ENCODE results near the gene FGF14. TPM values are rescaled to one million over a fixed set of nuclear protein-coding genes. Genes with fewer than 3 reads are reported as not detected.

Gene FGF14
- total RNA-seq, 2 experiments from 2014 or later: not detected

- no peak for DNase-seq
- Mint-ChIP-seq H3K36me3 (no peaks in the 10 kb centered on the region), H3K27me3 (peaks cover 21% of the 10 kb centered on the region), H3K4me1 (no peaks in the 10 kb centered on the region), H3K27ac (no peak overlapping the region), H3K9me3 (no peaks in the 10 kb centered on the region), H3K4me3 (no peak overlapping the region)
Measured at GRCh38 chr13:101763191-101763590, 638.7 kb downstream of the FGF14 start.

- Mint-ChIP-seq H3K4me1 (no peaks in the 10 kb centered on the region), H3K27me3 (peaks cover 16% of the 10 kb centered on the region), H3K36me3 (no peaks in the 10 kb centered on the region), H3K4me3 (no peak overlapping the region), H3K27ac (no peak overlapping the region), H3K9me3 (no peaks in the 10 kb centered on the region)
- DNase-seq: no peak
Measured at GRCh38 chr13:101757446-101758039, 644.3 kb downstream of the FGF14 start.

- Mint-ChIP-seq H3K27ac (no peak overlapping the region), H3K27me3 (peaks cover 12% of the 10 kb centered on the region)
Measured at GRCh38 chr13:101755228-101755887, 646.5 kb downstream of the FGF14 start.

DNA sequence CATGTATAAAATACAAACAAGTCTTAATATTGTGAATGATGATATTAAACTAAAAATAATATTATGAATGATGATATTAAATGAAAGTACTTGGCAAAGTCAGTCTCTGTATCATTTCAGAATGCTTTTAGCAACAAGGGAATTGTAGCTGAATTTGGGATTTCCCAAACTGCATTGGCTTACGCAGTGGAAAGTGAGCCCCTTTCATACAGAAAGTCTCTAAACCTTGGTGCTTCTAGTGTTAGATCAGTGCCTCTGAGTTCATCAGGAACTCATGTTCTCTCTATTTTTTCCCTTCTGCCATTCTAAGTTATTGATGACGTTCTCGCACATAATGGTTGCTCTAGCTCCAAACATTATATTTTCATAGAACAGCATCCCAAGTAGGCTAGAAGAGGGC is 649.4 kb downstream of the FGF14 start:
- H3K4me1 Mint-ChIP-seq: no peaks in the 10 kb centered on the region

More at GRCh38 chr13:101755228-101755887, 646.5 kb downstream of the FGF14 start:
- Mint-ChIP-seq H3K9me3 (no peaks in the 10 kb centered on the region), H3K4me1 (no peaks in the 10 kb centered on the region), H3K4me3 (no peak overlapping the region), H3K36me3 (no peaks in the 10 kb centered on the region)
- DNase-seq: no peak

GRCh38 chr13:101751488-101751887 is 650.4 kb downstream of the FGF14 start:
- DNase-seq: no peak
- Mint-ChIP-seq H3K27ac (no peak overlapping the region), H3K4me3 (no peak overlapping the region), H3K9me3 (no peaks in the 10 kb centered on the region), H3K27me3 (peaks cover 17% of the 10 kb centered on the region), H3K36me3 (no peaks in the 10 kb centered on the region), H3K4me1 (no peaks in the 10 kb centered on the region)

More for the DNA sequence above, 649.4 kb downstream of the FGF14 start:
- Mint-ChIP-seq H3K9me3 (no peaks in the 10 kb centered on the region), H3K27me3 (peaks cover 9% of the 10 kb centered on the region), H3K36me3 (no peaks in the 10 kb centered on the region), H3K4me3 (no peak overlapping the region), H3K27ac (no peak overlapping the region)
- DNase-seq: no peak

DNA sequence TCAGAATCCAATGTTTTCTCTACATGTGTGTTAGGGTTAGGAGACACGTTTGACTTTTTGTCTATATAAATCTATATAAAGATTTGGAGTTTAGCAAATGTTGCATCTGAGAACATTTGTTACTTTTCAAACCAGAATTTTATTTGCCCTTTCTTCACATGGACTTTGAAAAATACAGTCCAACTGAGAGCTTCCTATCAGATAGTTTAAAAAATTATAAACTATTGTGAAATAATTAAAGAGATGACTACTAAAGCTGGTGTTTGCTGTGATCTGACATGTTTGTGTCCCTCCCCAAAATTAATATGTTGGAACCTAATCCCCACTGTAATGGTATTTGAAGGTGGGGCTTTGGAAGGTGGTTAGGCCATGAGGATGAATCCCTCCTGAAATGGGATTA is 652.3 kb downstream of the FGF14 start:
- H3K9me3 Mint-ChIP-seq: no peaks in the 10 kb centered on the region
- peaks cover 17% of the 10 kb centered on the region for H3K27me3 Mint-ChIP-seq
- H3K4me1 Mint-ChIP-seq: no peaks in the 10 kb centered on the region
- no peak overlapping the region for H3K4me3 Mint-ChIP-seq
- no peak for DNase-seq
- H3K27ac Mint-ChIP-seq: no peak overlapping the region
- no peaks in the 10 kb centered on the region for H3K36me3 Mint-ChIP-seq

DNA sequence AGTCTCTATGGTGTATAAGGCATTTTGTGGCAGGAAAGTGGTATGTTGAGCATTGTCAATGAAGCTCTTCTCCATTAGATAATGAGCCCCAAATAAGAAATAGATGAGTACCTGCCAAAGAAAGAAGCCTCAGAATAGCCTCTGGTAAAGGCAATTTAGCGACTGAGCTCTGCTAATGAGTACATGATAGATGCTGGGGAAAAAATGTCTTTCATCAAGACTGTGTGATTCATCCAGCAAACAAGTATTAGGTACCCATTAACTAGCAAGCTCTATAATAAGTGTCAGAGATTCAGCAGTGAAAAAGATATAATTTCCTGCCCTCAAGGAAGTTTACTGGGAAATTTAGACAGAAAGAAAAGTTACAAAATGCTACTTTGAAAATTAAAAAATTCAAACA is 654.8 kb downstream of the FGF14 start:
- Mint-ChIP-seq H3K4me1 (no peaks in the 10 kb centered on the region), H3K9me3 (no peaks in the 10 kb centered on the region), H3K36me3 (no peaks in the 10 kb centered on the region), H3K27me3 (peaks cover 26% of the 10 kb centered on the region), H3K27ac (no peak overlapping the region), H3K4me3 (no peak overlapping the region)
- no peak for DNase-seq

DNA sequence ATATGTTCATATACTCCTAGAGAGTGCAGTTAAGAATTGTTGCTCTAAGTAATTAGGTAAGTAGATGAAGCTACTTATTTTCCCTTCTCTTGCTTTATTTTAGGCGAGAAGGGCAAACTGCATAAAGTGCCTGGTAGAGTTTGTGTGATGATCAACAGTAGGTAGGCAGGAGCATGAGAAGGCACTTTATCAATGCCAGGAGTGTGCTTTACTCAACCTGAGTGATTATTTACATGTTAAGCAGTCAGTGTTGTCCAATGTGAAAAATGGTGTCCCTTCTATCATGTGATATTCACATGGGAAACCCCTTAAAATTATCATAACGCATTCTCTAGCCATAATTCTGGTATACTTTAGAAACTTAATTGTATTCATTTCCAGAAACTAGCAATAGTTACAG is 655.3 kb downstream of the FGF14 start:
- no peaks in the 10 kb centered on the region for H3K36me3 Mint-ChIP-seq
- no peak overlapping the region for H3K4me3 Mint-ChIP-seq
- H3K27me3 Mint-ChIP-seq: peaks cover 26% of the 10 kb centered on the region
- no peaks in the 10 kb centered on the region for H3K4me1 Mint-ChIP-seq
- H3K9me3 Mint-ChIP-seq: no peaks in the 10 kb centered on the region
- no peak overlapping the region for H3K27ac Mint-ChIP-seq
- no peak for DNase-seq

- no peak overlapping the region for H3K27ac Mint-ChIP-seq
- H3K36me3 Mint-ChIP-seq: no peaks in the 10 kb centered on the region
- H3K4me1 Mint-ChIP-seq: no peaks in the 10 kb centered on the region
Measured at GRCh38 chr13:101739382-101740178, 662.3 kb downstream of the FGF14 start.

DNA sequence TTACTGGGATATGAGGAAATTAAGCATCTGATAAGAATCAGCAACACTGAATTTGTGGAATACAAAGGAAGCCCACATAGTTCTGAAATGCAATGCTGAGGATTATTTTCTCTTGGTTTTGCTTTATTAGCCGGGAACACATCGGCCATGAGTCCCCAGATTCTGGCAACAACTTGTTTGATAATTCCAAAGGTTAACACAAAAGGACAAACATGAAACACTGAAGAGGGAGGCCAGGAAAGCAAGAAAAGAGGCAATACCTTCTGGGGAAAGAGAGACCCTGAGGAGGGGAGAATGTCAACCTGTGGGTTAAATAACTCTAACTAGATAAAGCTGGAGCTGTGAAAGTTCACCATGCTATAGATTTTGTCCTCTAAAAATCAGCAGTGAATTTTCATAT is 663.5 kb downstream of the FGF14 start:
- DNase-seq: no peak
- H3K27ac Mint-ChIP-seq: no peak overlapping the region
- H3K36me3 Mint-ChIP-seq: no peaks in the 10 kb centered on the region
- H3K4me3 Mint-ChIP-seq: no peak overlapping the region
- peaks cover 5% of the 10 kb centered on the region for H3K27me3 Mint-ChIP-seq
- no peaks in the 10 kb centered on the region for H3K4me1 Mint-ChIP-seq
- H3K9me3 Mint-ChIP-seq: no peaks in the 10 kb centered on the region

More at GRCh38 chr13:101739382-101740178, 662.3 kb downstream of the FGF14 start:
- no peak for DNase-seq
- Mint-ChIP-seq H3K9me3 (no peaks in the 10 kb centered on the region), H3K27me3 (peaks cover 9% of the 10 kb centered on the region), H3K4me3 (no peak overlapping the region)

DNA sequence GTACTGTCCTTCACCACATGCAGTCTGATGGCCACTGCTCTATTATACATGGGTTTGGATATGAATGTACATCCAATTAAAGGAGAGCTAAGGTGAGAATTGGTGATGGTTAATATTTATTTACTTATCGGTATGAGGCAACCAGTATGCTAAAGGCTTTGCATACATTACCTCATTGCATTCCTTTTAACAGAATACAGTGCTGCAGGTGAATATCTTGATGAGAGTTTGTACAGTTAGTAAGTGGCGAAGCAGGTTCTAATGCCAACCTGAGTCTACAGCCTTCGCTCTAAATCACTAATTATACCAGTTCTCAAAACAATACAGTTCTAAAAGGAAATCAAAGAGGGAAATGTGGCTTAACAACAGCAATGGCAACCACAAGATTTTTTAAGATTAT is 665.3 kb downstream of the FGF14 start:
- no peak overlapping the region for H3K27ac Mint-ChIP-seq
- H3K9me3 Mint-ChIP-seq: no peaks in the 10 kb centered on the region

GRCh38 chr13:101730420-101731000 is 671.3 kb downstream of the FGF14 start:
- H3K4me3 Mint-ChIP-seq: no peak overlapping the region
- H3K9me3 Mint-ChIP-seq: no peaks in the 10 kb centered on the region
- H3K36me3 Mint-ChIP-seq: no peaks in the 10 kb centered on the region
- no peak for DNase-seq
- H3K27me3 Mint-ChIP-seq: no peaks in the 10 kb centered on the region
- no peaks in the 10 kb centered on the region for H3K4me1 Mint-ChIP-seq
- no peak overlapping the region for H3K27ac Mint-ChIP-seq

More for the DNA sequence above, 665.3 kb downstream of the FGF14 start:
- no peaks in the 10 kb centered on the region for H3K4me1 Mint-ChIP-seq
- no peaks in the 10 kb centered on the region for H3K36me3 Mint-ChIP-seq
- no peak for DNase-seq
- H3K27me3 Mint-ChIP-seq: no peaks in the 10 kb centered on the region
- H3K4me3 Mint-ChIP-seq: no peak overlapping the region

DNA sequence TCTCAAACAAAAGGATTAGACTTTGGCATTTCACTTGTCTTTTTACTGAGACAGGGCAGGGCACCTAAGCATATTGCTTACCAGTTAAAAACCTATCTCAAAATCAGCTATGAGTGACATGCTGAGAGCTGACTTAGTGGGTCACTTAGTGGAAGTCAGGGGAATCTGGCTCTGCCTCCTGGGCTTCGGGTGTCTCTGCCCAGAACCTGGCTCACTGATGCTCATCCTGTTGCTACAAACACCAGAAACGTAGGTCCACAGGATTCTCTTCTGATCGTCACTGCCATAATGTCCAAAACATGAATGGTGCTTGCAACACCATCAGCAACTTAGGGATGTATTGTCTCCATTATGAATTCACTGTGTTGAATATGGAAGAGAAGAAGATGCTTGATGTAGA is 673.2 kb downstream of the FGF14 start:
- DNase-seq: no peak
- H3K27ac Mint-ChIP-seq: no peak overlapping the region
- no peaks in the 10 kb centered on the region for H3K27me3 Mint-ChIP-seq
- H3K4me3 Mint-ChIP-seq: no peak overlapping the region
- no peaks in the 10 kb centered on the region for H3K4me1 Mint-ChIP-seq
- H3K9me3 Mint-ChIP-seq: no peaks in the 10 kb centered on the region
- H3K36me3 Mint-ChIP-seq: no peaks in the 10 kb centered on the region

- no peak overlapping the region for H3K27ac Mint-ChIP-seq
Measured at GRCh38 chr13:101728021-101728420, 673.8 kb downstream of the FGF14 start.

DNA sequence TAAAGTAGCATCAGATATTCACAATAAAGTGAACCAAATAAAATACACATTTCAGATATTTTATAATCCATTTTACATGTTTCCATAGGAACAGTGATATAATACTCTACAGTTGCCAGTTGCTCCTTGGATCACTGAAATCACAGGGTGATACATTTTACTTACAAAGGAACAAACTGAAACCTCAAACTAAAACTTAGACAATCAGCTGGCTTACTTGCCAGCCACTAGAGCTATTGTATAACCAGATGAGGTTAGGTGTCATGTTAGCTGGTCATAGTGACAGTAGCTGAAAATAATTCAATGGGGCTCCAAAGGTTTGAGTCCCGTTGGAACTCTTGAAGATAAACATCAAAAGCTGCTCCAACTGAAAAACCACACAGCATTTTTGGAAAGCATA is 674.7 kb downstream of the FGF14 start:
- Mint-ChIP-seq H3K36me3 (no peaks in the 10 kb centered on the region), H3K27ac (no peak overlapping the region), H3K9me3 (no peaks in the 10 kb centered on the region), H3K27me3 (no peaks in the 10 kb centered on the region), H3K4me3 (no peak overlapping the region), H3K4me1 (no peaks in the 10 kb centered on the region)
- no peak for DNase-seq

More at GRCh38 chr13:101728021-101728420, 673.8 kb downstream of the FGF14 start:
- Mint-ChIP-seq H3K27me3 (no peaks in the 10 kb centered on the region), H3K9me3 (no peaks in the 10 kb centered on the region), H3K36me3 (no peaks in the 10 kb centered on the region), H3K4me1 (no peaks in the 10 kb centered on the region), H3K4me3 (no peak overlapping the region)
- DNase-seq: no peak
